SW 1271 (cell line): ENCODE results near the gene COL8A1.

ENCODE experiments used
- DNase-seq, 2 experiments: peaks; one replicate each; lab custom pipeline; 2025; lab: John Stamatoyannopoulos, UW

The COL8A1 gene

DNA sequence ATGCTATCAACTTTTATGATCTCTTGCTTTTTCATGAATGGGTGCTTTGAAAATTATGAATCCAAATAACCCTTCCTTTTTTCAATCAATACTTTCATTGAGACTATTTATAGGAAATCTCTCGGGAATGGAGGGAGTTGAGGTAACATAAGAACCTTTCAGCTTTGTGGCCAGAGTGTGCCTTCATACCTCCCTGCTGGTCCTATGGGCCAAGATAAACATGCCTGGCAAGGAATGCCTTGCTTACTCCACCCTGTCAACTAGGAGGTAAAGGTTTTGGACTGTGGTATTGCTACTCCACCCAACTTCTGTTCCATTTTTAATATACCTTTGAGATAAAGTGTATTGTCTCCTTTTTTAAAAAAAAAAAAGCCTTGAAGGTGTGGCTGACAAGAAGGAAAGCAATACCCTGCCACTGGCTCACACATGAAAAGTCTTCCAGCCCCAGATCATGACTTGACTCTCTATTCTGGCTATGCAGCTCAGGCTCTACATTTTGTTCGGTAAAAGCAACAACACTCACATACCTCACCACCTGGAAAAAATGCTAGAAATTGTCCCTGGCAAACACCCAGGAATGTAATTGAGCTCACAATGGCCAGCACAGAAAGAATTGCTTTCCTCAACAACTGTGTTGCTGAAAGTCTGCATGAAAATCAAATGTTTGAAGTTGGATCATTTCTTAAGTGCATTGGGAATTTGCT is 35.8 kb downstream of the COL8A1 start:
- DNase-seq: no peak

DNA sequence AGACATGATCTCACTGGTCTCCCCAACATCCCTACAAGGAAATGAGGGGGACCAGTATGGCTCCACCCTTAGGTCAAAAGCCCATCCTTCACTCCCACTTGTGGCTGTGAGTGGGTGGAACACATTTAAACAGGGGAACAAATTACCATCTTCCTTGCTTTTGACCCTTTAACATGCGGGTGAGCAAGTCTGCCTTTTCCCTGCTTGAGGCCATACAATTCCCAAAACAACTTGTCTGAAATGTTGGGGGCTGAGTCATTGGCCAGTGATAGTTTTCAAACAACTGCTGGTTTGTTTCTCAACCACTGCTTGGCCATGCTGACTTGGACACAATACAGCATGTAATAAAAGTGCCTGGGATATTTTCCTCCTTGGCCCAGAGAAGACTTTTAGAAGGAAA is 39.6 kb downstream of the COL8A1 start:
- no peak for DNase-seq

DNA sequence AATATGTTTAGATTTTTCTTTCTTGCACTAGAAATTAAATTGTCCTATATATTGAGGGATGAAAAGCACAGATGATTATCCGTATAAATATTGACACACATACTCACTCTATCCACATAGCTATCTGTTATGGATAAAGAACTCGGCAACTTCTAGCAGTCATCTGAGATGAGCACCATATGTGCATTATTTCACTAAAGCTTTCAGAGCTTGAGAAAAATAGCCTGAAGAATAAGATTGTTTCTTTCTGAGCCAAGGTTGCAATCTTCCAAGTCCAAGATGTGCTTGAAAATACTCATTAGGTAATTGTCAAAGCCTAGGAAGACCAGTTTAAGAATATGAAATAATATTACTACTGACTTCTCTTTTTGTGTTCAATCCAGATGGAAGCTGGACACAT is 40.5 kb downstream of the COL8A1 start:
- DNase-seq: no peak

DNA sequence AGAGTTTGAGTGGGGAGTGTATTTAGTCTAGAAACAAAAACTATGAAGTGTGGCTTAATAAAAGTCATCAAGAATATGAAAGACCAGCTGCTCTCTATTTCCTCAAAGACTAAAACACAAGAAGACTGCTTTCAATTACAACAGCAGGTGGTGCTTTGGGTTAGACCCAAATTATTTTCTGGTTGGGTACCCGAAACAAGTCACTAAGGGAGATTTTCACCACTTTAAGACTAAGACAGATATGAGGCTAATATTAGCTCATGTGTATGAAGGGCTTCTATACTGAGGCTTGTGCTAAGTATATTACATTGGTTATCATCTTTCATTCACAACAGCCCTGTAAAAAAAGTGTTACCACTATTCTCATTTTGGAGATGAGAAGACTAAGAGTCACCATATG is 43.1 kb downstream of the COL8A1 start:
- DNase-seq: no peak

DNA sequence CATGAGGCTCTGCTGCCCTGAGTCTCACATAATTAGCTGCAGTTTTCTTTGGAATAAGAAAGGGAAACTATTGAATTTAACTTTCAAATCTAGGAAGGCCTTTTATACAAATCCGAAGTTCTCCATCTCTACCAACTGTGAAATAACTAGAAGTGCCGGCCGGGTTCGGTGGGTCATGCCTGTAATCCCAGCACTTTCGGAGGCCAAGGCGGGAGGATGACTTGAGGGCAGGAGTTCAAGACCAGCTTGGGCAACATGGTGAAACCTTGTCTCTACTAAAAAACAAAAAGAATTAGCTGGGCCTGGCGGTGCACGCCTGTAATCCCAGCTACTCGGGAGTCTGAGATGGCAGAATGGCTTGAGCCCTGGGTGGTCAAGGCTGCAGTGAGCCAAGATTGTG is 43.6 kb downstream of the COL8A1 start:
- DNase-seq: no peak

DNA sequence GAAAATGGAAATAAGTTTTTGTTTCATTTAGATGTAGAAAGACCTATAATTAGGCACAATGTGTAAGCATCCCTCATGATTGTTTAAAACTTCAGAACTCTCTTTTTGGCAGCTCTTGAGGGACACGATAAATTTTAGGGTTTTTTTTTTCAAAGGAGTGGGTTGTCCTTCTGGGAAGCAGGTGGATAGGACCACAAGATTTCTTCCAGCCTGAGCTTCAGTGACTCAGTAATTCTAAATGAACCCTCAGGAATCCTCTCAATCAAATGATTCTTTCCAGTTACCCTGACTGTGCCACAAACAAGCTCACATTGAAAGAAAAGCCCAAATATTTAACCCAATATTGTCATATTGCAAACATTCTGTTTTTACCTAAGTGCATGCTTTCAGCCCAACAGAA is 45.1 kb downstream of the COL8A1 start:
- DNase-seq: no peak

DNA sequence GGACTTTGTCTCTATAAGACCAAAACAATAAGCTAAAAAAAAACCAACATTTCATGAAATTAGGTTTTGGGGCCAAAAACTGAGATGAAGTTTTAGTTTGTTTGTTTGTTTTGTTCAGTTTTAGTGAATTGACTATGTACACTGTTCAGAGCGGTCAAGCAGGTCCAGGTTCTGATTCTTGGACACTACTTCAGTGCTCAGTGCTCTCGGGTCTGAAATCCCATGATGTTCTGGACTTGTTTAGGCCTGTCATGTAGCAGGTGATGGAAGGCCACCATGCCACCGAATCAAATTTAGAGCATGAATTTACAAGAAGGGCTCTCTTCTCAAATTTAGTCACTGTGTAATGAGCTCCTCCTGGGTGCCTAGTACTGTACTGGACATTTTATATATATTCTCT is 45.5 kb downstream of the COL8A1 start:
- no peak for DNase-seq

DNA sequence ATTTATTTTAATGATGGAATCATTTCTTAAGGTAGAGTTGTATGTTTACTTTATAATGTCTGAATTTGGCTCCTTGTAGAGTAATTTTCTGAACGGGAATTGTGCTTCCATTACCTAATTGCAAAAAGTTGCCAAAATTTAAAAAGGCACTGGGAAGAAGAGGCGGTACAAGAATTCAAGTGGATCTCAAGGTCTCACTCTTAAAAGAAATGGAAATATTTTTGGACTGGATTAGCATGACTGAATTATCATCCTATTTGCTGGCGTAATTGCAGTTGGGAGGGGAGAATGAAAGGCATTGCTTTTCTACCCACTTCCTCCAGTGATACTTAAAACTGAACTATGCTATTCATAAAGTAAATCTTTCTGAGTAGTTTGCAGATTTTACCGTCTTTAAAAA is 46.2 kb downstream of the COL8A1 start:
- no peak for DNase-seq

DNA sequence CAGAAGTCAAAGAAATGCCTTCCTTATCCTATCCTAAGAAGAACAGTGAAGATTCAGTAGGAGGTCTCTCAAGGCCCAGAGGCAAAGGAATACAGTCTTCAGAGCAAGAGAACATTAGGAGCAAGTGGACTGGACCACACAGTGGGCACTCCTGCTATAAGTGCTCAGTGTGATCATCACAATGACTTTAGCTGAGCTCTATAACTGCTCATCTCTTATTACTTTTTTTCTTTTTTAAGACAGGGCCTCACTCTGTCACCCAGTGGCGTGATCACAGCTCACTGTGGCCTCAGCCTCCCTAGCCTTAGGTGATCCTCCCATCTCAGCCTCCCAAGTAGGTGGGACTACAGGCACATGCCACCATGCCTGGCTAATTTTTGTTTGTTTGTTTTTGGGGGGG is 48.1 kb downstream of the COL8A1 start:
- no peak for DNase-seq

DNA sequence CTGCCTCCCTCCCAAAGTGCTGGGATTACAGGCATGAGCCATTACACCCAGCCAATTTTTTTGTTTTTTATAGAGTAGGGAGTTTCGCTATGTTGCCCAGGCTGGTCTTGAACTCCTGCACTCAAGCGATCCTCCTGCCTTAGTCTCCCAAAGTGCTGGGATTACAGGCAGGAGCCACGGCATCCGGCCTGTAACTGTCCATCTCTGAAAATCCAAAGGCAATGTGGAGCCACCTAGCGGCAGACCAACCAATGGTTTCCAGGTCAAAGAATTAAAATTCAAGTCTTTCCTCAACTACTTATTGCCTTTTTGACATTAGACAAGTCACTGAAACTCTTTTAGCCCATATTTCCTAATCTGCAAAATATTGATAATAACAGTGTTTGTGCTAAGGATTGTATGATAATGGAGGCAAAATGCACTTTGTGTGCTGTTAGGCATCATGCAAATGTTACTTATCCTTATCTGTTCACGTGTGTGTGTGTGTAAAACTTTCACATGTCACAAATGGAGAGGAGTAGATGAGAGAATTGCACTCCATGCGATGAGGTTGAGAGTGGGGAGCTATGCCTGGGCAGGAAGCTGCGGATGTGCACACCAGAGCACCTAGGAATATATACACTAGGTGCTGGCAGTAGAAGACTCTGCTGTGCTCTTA is 48.7 kb downstream of the COL8A1 start:
- DNase-seq: peak in 1 of 2 experiments; percentile 55

DNA sequence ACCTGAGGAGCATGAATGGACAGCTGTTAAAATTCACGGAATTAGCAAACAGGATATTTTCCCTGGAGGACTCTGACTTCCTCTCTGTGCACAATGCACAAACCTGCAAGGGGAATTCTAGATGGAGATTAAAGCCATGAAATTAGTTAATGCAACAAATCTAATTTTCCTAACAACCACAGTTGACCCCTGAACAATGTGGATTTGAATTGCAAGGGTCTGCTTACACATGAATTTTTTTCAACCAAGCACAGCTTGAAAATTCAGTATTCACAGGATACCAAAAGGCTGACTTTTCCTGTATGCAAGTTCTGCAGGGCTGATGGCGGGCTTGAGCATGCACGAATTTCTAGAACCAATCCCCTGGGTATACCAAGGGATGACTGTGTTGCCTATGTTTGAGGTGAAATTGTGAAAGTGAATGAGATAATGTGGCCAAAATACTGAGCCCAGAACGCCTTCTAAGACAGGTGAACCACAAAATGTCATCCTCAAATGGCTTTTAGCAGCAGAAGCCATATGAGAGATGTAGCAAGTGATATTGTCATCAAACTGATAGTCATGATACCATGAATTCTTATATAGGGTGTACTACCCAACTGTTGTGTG is 52.5 kb downstream of the COL8A1 start:
- DNase-seq: no peak

DNA sequence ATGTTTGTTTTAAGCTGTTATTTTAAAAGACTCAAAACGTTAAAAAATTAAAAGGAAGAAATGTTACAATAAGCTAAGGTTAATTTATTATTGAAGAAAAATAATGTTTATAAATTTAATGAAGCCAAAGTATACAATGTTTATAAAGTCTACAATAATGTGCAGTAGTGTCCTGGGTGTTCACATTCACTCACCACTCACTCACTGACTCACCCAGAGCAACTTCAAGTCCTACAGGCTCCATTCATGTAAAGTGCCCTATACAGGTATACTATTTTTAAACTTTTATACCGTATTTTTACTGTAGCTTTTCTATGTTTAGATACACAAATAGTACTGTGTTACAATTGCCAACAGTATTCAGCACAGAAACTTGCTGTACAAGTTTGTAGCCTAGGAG is 55.2 kb downstream of the COL8A1 start:
- DNase-seq: no peak

DNA sequence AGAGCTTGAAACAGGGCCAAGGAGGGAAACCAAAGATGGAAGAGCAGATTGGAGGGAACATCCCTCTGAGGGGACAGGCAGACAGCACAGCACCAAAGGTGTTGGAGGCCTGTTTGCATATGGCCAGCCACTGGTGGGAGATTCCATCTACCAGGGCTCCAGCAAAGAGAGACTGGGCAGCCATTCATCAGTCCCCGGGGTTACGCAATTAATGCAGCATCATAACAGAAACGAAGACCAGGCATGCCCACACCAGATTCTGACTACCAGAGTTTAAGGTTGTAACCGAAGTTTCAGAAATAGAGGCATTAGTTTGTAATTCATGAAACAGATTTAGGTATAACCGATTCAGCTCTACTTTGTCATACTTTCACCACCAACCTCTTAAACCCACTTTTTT is 58.1 kb downstream of the COL8A1 start:
- DNase-seq: no peak

DNA sequence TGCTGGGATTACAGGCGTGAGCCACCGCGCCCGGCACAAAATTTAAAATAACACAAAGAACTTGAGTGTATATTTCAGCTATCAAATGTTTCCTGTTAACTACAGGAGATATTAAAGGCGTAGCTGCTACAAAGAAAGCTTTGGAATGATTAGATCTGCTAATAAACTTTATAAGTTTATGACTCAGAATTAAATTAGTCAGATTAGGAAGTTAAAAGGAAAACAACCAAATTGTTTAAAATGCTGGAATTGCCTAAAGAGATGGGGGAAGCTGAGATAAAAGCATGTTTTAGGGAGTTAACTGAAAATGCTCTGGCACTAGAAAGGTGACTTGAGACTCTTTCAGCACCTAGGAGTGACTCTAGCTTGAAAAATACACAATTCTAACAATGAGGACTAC is 58.9 kb downstream of the COL8A1 start:
- no peak for DNase-seq

DNA sequence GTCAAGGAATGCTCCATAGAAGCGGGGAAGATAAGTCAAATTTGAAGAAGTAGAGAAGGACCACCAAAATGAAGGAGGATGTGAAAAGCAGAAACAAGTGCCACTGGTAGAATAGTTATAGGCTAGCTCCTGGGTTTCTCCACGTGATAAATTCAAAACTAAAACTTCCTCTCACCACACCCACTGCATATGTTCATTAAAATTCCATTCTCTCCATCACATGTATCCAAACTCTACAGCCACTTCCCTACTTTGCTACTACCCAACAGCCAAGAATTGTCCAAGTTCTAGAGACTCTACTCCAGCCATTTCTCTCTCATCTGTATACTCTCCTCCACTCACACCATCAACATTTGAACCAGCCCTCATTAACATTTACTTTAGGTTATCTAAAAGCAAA is 60.5 kb downstream of the COL8A1 start:
- DNase-seq: no peak

DNA sequence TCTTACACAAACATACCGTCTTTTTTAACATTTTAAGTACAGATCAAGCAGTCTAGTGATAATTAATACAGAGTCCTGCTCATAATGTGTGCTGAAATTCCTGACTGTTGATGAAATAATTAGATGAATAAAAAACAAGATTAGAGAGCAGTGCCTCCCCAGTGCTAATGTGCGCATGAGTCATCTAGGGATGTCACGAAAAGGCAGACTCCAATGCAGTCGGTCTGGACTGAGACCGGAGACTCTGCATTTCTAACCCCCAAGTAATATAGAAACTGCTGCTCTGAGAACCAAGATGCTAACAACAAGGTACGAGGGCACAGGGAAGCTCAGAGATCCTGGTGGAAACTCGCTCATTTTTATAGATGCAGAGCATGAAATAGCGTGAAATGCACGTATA is 61.4 kb downstream of the COL8A1 start:
- no peak for DNase-seq

DNA sequence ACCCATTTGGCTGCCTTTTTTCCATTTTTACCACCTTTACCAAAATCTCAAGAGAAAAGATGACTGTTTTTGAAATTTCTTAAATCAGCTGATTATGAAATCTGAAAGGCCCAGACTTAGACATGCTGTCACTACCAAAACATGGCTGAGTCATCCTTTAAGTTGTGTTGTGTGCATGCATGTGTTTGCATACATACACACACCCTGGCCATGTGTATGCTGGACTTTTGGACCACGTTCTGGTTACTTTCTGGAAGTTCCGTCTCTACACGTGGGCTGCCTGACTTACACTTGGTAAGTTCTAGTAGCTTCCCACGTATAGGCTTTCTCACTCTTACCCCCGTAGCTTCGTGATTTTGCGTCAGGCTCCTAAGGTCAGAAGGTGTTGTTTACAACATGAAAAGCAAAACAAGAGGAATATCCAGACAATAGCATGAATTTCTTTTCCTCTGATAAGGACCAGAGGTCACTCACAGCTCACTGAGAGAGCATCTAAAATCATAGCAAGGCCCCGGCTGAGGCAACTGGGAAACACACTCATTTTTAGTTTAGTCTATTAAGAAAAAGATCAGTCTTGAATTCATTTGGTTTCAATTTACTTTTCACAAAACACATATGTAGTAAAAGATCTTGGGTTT is 62.4 kb downstream of the COL8A1 start:
- no peak for DNase-seq

DNA sequence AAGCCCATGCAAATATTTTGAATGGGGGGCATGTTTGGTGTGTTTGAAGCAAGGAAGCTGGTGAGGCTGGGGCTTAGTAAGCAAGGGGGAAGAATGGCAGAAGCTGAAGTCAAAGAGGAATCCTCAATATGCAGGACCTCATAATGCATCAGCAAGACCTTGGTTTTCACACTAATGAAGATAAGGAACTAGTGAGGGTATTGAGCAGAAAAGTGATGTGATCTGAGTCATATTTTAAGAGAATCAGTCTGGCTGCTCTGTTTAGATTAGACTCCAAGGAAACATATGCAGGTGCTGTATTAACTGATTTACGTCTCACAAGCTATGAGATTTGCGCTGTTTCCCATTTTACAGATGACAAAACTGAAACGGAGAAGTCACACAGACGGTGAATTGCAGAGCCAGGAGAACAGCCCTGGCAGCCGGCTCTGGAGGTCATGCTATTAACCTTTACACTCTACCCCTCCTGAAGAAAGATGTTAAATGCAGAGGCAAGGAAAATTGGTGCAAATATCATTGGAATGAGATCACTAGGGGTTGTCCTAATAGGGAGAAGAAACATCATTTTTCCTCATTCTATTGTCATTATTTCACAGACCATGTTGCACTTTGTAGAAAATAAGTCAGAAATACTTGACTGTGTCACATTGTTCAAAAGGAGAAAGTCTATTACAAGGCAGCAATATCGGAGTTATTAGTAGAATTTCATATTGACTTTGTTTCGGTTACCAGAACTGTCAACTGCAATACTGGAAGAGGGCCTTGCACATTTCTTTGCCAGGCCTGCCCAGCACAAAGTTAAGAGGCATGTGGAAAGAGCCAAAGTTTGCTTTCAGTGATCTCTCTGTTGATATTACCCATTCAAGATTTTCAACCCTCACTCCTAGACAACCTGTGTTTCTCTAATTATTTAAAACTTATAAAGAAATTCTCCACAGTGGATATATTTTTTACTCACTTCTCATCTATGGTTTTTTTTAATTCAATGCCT is 64.9 kb downstream of the COL8A1 start:
- DNase-seq: no peak

DNA sequence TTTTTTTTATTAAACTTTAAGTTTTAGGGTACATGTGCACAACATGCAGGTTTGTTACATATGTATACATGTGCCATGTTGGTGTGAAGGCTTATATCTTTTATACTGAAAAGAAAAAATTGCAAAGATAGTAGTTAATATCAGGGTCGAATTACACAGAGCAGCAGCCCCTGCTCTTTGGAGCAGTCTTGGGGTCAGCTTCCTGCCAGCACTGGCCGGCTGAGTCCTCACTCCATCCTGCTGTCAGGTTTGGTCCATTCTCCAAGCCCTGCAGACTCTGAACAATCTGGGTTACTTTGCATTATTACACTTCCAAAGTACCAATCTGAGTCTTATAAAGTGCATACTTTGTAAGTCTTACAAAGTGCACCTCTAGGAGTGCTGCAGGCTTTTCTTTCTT is 66.0 kb downstream of the COL8A1 start:
- DNase-seq: no peak

DNA sequence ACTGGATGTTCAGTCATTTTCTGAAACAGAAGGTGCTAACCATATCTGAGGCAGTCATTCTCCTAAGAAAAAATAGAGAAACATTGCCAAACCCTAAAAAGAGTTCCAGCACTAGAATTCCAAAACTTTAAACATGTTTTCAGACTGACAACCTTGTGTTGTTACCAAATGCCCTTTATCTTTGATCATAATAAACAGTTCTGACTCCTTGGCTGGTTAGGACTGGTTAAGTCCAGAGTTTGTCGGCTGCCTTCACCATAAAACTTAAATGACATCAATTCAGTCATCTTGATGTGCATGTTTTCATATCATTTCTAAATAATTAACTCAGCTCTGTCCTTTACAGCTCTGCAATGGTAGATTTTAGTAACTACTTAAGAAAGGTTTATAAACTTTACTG is 68.0 kb downstream of the COL8A1 start:
- no peak for DNase-seq

DNA sequence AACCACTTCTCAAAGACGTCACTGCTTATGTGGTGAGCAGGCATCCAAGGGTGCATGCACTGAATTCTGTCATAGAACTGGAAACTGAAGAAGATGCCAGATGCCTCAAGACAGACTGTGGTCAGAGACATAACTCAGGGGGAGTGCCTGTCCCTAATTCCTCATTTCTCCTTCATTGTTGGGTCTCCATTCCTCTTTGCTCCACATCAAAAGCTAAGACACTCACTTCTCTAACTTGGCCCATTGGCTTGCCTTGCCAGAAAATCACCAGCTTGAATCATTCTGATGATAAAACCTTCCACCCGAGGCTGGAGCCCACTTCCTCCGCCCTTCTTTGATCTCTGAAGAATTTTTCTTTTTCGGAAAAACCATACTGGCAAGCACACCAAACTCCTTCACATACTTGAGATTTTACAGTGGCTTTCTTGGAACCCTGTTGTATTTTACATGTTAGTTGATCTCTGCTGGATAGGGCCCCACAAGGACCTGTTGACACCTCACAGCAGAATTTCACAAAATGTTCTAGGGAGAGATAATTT is 69.9 kb downstream of the COL8A1 start:
- no peak for DNase-seq

DNA sequence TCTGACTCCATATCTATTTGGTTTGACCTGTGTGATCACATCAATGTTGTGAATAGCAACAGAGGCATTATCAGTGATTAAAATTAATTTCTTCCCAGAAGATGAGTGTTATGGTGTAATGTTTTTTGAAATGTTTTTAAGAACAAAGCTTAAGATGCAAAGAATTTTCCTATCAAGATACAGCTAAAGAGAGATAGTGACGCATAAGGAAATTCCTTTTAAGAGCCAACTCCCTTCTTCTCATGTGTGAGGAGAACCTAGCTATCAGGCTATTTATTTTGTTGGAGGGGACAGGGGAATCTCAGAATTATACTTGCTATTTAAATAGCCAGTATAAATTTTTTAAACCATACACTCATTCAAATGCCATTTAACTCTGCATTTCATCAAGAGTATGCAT is 71.3 kb downstream of the COL8A1 start:
- no peak for DNase-seq
